MCF 10A (cell line): Measurements from ENCODE around the gene UGT1A3. TPM values are rescaled to one million over a fixed set of nuclear protein-coding genes. Genes with fewer than 3 reads are reported as not detected.

ENCODE experiments used
- BruUV-seq: library from RNA; stranded (reverse); fragments of 400-500 nt; replicated peaks from 2 replicates; lab custom pipeline; 2021; lab: Mats Ljungman, UMichigan
- CTCF ChIA-PET: fragments of 300-600 bp; sonication (Branson Sonifier 250); formaldehyde crosslinking; extraction: SDS; loops from one replicate; lab custom pipeline; 2021; ENCODE audit warnings: antibody characterized with exemption, inconsistent platforms; lab: Yijun Ruan, JAX
- POLR2A ChIA-PET: fragments of 300-600, 350-650 bp; sonication (Branson Sonifier 250); formaldehyde crosslinking; extraction: SDS; loops from one replicate; lab custom pipeline; 2020; ENCODE audit warnings: antibody characterized with exemption, inconsistent platforms; lab: Yijun Ruan, JAX
- DNase-seq: peaks from one replicate; pipeline ENCODE4 v3.0.0-alpha.2; 2018; ENCODE audit not compliant: unreplicated experiment
- H3K27ac Mint-ChIP-seq: one replicate; pipeline ENCODE4 v1.8.0; 2022; ENCODE audit warnings: mild to moderate bottlenecking, low read depth, mixed read lengths; ENCODE audit not compliant: unreplicated experiment
- H3K27me3 Mint-ChIP-seq: one replicate; pipeline ENCODE4 v1.8.0; 2022; ENCODE audit warnings: mixed read lengths; ENCODE audit not compliant: insufficient read depth, unreplicated experiment
- H3K36me3 Mint-ChIP-seq: one replicate; pipeline ENCODE4 v1.8.0; 2022; ENCODE audit warnings: mild to moderate bottlenecking, moderate library complexity, mixed read lengths; ENCODE audit not compliant: insufficient read depth, unreplicated experiment
- H3K4me1 Mint-ChIP-seq: one replicate; pipeline ENCODE4 v1.8.0; 2022; ENCODE audit warnings: mixed read lengths; ENCODE audit not compliant: insufficient read depth, unreplicated experiment
- H3K4me3 Mint-ChIP-seq: one replicate; pipeline ENCODE4 v1.8.0; 2022; ENCODE audit warnings: mild to moderate bottlenecking, moderate library complexity, mixed read lengths; ENCODE audit not compliant: unreplicated experiment
- H3K9me3 Mint-ChIP-seq: one replicate; pipeline ENCODE4 v1.8.0; 2022; ENCODE audit warnings: mixed read lengths; ENCODE audit not compliant: unreplicated experiment
- CTCF ChIP-seq: fragments of 200-600 bp; IDR thresholded peaks from one replicate; pipeline ENCODE4 v1.8.0; 2022; ENCODE audit warnings: antibody characterized with exemption, mild to moderate bottlenecking; ENCODE audit not compliant: unreplicated experiment
- intact Hi-C: fragments of 100-400 bp; cut with micrococcal nuclease; formaldehyde crosslinking; loops from 2 replicates; pipeline ENCODE4 v1.14.1; 2022
- total RNA-seq: library from RNA; stranded (reverse); gene quantifications from 2 replicates; pipeline ENCODE4 v1.2.3, GENCODE V29; 2022

The UGT1A3 gene
- total RNA-seq, 1 experiment from 2014 or later, result not detected

- H3K4me3 Mint-ChIP-seq, result no peak overlapping the region
- CTCF ChIA-PET, result interaction anchor here (0.6 kb wide), 1 partner anchor 66 kb away, joined by 3 read pairs; no protein-coding TSS in a partner anchor
Measured at GRCh38 chr2:233706720-233707119, 22.1 kb upstream of the UGT1A3 start.

DNA sequence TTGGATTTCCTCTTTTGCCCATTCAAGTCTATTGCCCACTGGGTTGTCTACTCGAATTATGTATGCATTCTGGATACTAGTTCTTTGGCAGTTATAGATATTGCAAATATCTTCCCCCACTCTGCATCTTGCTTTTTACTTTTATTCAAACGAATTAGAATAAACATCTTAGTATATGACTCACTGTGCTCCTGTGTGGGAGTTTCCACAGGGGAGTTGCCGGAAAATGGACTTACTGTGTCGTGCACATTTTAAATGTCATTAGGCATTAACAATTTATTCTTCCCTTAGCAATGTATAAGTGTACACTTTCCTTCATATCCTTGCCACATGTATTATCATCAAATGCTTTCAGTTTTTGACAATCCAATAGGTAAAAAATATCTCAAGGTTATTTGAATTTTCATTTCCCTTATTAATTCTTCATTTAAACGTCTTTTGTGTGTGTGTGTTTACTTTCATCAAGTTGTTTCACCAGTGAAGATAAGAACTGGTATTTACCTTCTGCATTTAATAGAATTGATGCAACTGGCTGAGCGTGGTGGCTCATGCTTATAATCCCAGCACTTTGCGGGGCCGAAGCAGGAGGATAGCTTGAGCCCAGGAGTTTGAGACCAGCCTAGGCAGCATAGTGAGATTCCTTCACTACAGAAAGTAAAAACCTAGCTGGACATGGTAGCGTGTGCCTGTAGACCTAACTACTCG lies 20.8 kb upstream of the UGT1A3 start:
- Mint-ChIP-seq H3K4me1 (peaks cover 24% of the 10 kb centered on the region), H3K27ac (no peak overlapping the region), H3K9me3 (peaks cover 13% of the 10 kb centered on the region), H3K4me3 (no peak overlapping the region), H3K36me3 (peaks cover 7% of the 10 kb centered on the region), H3K27me3 (no peaks in the 10 kb centered on the region)
- ChIA-PET POLR2A (interaction anchor here (0.7 to 5.2 kb wide), 6 partner anchors 17 to 224 kb away, joined by 3 to 91 read pairs (median 10); partner anchors contain the start of genes UGT1A6, UGT1A7 and USP40), CTCF (no interaction called here)
- no TSS peak for BruUV-seq
- intact Hi-C loops, result no loop called here
- DNase-seq, result peak; percentile 45
- TF ChIP-seq CTCF, result no peak

More at GRCh38 chr2:233706720-233707119, 22.1 kb upstream of the UGT1A3 start:
- H3K36me3 Mint-ChIP-seq, result peaks cover 7% of the 10 kb centered on the region
- peaks cover 24% of the 10 kb centered on the region for H3K4me1 Mint-ChIP-seq
- H3K27ac Mint-ChIP-seq, result no peak overlapping the region
- H3K27me3 Mint-ChIP-seq, result no peaks in the 10 kb centered on the region
- TF ChIP-seq CTCF, result no peak
- no TSS peak for BruUV-seq
- H3K9me3 Mint-ChIP-seq, result peaks cover 15% of the 10 kb centered on the region
- intact Hi-C loops, result no loop called here
- POLR2A ChIA-PET, result interaction anchor here (0.6 to 5.2 kb wide), 9 partner anchors 10 to 1292 kb away, joined by 3 to 91 read pairs (median 3); partner anchors contain the start of genes UGT1A6, UGT1A7 and USP40
- DNase-seq, result peak; percentile 35

DNA sequence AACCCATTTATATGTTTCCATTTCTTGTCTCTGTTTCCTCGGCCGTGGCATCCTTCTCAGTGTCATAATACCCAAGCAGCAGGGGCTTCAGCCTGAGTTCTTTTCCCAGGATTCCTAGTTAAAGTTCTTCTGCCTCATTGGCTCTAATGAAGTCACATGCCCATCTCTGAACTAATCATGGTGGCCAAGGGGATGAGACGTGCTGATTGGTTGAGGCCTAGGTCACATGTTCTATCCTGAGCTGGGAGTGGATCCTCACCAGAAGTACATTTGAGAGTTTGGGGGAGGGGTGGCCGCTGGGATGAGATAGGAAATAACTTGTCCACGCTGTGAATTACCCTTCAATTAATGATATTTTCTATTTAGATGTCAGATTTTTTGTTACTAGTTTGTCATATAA lies 19.9 kb upstream of the UGT1A3 start:
- no peak for TF ChIP-seq CTCF
- Mint-ChIP-seq H3K27me3 (no peaks in the 10 kb centered on the region), H3K9me3 (peaks cover 5% of the 10 kb centered on the region), H3K4me3 (no peak overlapping the region), H3K36me3 (peaks cover 7% of the 10 kb centered on the region), H3K4me1 (peaks cover 26% of the 10 kb centered on the region), H3K27ac (no peak overlapping the region)
- ChIA-PET CTCF (no interaction called here), POLR2A (interaction anchor here (0.7 to 5.2 kb wide), 4 partner anchors 18 to 219 kb away, joined by 3 to 91 read pairs (median 3); partner anchors contain the start of gene UGT1A6)
- DNase-seq, result no peak
- no TSS peak for BruUV-seq
- intact Hi-C loops, result no loop called here

DNA sequence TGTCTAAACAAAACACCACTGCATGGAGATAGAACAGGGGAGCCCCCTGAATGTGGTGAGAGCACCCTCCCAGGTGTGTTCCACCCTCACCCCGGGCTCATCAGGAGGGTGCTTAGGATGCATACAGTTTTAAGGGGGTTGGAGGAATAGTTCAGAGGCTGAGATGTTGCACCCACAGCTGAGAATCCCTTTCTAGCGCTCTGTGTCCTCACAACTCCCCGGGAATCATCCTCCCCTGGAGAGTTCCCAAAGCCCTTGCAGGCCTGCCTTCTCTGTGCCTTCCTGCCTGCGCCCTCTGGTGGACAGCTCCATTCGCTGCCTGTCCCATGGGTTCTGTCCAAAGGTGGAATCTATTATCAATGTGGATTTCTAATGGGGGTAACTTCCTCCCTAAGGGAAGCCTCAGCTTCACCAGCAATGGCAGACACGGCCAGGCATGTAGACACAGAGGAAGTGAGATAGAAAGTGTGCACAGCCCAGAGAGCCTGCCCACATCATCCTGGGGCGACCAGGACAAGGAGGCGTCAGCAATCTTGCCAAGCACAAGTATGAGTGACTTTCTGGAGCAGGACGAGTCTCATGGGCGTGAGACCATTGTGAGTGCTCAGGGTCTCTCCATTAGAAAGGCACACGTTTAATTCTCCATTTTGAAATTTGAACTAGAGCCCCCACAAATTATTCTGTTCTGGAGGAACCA lies 17.4 kb upstream of the UGT1A3 start:
- peak; percentile 89 for TF ChIP-seq CTCF
- intact Hi-C loops, result loop anchor here (2.0 to 5.0 kb wide), 4 partner anchors 145 to 307 kb away; partner anchors contain the start of gene USP40
- ChIA-PET POLR2A (interaction anchor here (1.0 to 1.4 kb wide), 4 partner anchors 21 to 218 kb away, joined by 3 to 7 read pairs (median 4); no protein-coding TSS in a partner anchor), CTCF (interaction anchor here (0.6 to 2.8 kb wide), 21 partner anchors 20 to 266 kb away, joined by 3 to 18 read pairs (median 4); partner anchors contain the start of genes UGT1A1, UGT1A6 and USP40)
- Mint-ChIP-seq H3K36me3 (peaks cover 7% of the 10 kb centered on the region), H3K4me1 (peaks cover 31% of the 10 kb centered on the region), H3K27me3 (no peaks in the 10 kb centered on the region), H3K9me3 (no peaks in the 10 kb centered on the region), H3K27ac (no peak overlapping the region), H3K4me3 (no peak overlapping the region)
- BruUV-seq, result no TSS peak
- peak; percentile 86 for DNase-seq
